Type B pancreatic cell (in vitro differentiated cells): ENCODE data around the gene TNNC1. TPM values are rescaled to one million over a fixed set of nuclear protein-coding genes. Genes with fewer than 3 reads are reported as not detected.

ENCODE experiments used
- DNase-seq: peaks from one replicate; pipeline ENCODE4 v3.0.0; 2021; ENCODE audit warnings: mixed read lengths; ENCODE audit not compliant: unreplicated experiment; ENCODE audit errors: extremely low spot score
- H3K27ac Mint-ChIP-seq: 2 replicates; pipeline ENCODE4 v1.8.0; 2021; ENCODE audit warnings: mild to moderate bottlenecking, mixed read lengths
- H3K27me3 Mint-ChIP-seq: 2 replicates; pipeline ENCODE4 v1.8.0; 2021; ENCODE audit warnings: mixed read lengths
- H3K36me3 Mint-ChIP-seq: 2 replicates; pipeline ENCODE4 v1.8.0; 2021; ENCODE audit warnings: mixed read lengths
- H3K4me1 Mint-ChIP-seq: one replicate; pipeline ENCODE4 v1.8.0; 2021; ENCODE audit warnings: mixed read lengths; ENCODE audit not compliant: unreplicated experiment
- H3K4me3 Mint-ChIP-seq: 2 replicates; pipeline ENCODE4 v1.8.0; 2021; ENCODE audit warnings: mild to moderate bottlenecking, mixed read lengths
- H3K9me3 Mint-ChIP-seq: 2 replicates; pipeline ENCODE4 v1.8.0; 2021; ENCODE audit warnings: mixed read lengths
- long read RNA-seq: library from polyadenylated mRNA; unstranded; transcript quantifications from one replicate; pipeline ENCODE4 v2.0.0, GENCODE V29; 2020
- total RNA-seq: library from RNA; stranded (reverse); gene quantifications from 2 replicates; pipeline ENCODE4 v1.2.1, GENCODE V29; 2021; ENCODE audit warnings: low replicate concordance
- TF ChIP-seq, protein P1 (sequence below): fragments of 200-600 bp; sonication (generic); conservative IDR thresholded peaks from 2 replicates; pipeline ENCODE4 v1.5.0; 2021; ENCODE audit warnings: antibody characterized with exemption, mild to moderate bottlenecking

TNNC1 gene
- 6.6 and 16.6 TPM in 2 replicates for total RNA-seq
- long read RNA-seq, transcript TNNC1-201 (6 exons, 714 nt) = major isoform, 10 of 10 reads
- long read RNA-seq, partial matches to known transcripts = 0 of 10 reads
- long read RNA-seq, other reads (novel, unspliced or antisense) = 0 of 10 reads

DNA sequence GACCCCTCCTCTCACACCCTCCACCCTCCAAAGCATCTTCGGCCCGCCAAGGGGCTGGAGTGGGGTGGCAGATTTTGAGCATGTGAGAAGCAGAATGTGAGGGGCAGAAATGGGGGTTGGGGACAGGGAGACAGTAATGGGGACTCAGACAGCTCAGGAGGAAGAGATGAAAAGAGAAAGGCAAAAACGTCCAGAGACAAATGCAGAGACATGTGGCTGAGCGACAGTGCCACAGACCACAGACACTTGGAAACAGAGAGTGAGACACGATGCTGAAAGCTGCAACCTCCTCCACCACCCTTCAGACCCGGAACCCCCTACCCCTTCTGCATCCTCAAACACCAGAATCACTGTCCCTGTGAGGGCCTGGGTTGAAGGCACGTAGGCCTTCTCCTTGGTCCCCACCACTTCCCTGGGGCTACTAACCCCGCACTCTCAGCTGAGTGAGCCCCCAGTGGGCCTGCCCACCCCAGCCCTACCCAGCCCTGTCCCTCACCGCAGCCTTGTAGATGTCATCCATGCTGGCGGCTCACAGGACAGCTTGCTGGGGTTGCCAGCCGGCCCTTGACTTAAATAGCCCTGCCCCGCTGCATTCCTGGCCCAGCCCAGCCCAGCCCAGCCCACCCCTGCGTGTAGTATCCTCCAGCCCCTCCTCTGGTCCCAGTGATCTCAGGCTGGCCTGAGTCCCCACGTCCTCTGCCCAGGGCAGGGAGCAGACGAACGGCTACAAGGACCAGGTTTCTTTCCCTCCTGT is at the start of gene TNNC1:
Gene TNNC1, minus strand, starts transcription at position 546 of the 754 bp plus-strand sequence. Its CDS starts 26 bp downstream, at position 520.
- no peak for DNase-seq
- Mint-ChIP-seq H3K36me3 (peaks cover 6% of the 10 kb centered on the region), H3K4me3 (peak within 1 kb of the TSS; percentile 94), H3K9me3 (no peaks in the 10 kb centered on the region), H3K27me3 (no peaks in the 10 kb centered on the region), H3K4me1 (peaks cover 30% of the 10 kb centered on the region), H3K27ac (peak within 1 kb of the TSS; percentile 92)
- TF ChIP-seq, protein P1, sequence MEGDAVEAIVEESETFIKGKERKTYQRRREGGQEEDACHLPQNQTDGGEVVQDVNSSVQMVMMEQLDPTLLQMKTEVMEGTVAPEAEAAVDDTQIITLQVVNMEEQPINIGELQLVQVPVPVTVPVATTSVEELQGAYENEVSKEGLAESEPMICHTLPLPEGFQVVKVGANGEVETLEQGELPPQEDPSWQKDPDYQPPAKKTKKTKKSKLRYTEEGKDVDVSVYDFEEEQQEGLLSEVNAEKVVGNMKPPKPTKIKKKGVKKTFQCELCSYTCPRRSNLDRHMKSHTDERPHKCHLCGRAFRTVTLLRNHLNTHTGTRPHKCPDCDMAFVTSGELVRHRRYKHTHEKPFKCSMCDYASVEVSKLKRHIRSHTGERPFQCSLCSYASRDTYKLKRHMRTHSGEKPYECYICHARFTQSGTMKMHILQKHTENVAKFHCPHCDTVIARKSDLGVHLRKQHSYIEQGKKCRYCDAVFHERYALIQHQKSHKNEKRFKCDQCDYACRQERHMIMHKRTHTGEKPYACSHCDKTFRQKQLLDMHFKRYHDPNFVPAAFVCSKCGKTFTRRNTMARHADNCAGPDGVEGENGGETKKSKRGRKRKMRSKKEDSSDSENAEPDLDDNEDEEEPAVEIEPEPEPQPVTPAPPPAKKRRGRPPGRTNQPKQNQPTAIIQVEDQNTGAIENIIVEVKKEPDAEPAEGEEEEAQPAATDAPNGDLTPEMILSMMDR = no peak

DNA sequence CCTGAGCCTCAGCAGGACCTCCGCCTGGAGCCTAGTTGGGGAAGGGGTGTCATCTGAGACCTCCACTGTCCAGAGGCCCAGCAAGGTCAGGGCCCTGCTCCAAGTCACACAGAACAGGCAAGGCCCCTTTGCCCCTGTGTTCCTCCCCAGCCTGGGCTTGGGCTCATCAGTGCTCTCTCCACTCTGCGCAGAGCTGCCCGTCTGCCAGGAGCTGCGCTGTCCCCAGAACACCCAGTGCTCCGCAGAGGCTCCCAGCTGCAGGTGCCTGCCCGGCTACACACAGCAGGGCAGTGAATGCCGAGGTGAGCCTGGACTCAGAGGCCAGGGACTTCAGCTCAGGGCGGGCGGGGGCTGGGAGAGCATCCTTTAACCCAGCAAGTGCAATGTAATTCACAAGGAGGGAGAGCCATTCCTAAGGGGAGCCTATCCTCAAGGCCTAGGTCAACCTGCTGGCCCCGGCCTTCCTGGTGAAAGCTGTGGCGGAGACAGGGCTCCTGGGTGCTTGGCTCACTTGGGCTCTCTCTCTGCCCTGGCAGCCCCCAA is 49.0 kb upstream of the TNNC1 start:
- no peak overlapping the region for H3K27ac Mint-ChIP-seq
- H3K36me3 Mint-ChIP-seq = no peaks in the 10 kb centered on the region
- TF ChIP-seq, protein P1 = no peak
- H3K27me3 Mint-ChIP-seq = no peaks in the 10 kb centered on the region
- DNase-seq = no peak
- H3K4me3 Mint-ChIP-seq = no peak overlapping the region
- H3K4me1 Mint-ChIP-seq = no peaks in the 10 kb centered on the region
- H3K9me3 Mint-ChIP-seq = no peaks in the 10 kb centered on the region

DNA sequence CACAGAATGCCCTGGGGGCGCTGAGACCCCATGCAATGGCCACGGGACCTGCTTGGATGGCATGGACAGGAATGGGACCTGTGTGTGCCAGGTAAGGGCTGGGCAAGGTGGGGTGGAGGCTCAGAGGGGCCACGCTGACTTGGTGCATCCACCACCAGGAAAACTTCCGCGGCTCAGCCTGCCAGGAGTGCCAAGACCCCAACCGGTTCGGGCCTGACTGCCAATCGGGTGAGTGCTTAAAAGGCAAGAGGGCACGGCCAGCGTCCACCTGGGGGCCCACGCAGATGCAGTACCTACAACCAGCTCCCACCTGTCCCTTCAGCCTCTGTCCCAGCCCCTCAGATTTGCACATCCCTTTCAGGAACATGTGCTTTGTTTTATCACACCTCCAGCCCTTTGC is 48.2 kb upstream of the TNNC1 start:
- TF ChIP-seq, protein P1 = no peak
- H3K27me3 Mint-ChIP-seq = no peaks in the 10 kb centered on the region

DNA sequence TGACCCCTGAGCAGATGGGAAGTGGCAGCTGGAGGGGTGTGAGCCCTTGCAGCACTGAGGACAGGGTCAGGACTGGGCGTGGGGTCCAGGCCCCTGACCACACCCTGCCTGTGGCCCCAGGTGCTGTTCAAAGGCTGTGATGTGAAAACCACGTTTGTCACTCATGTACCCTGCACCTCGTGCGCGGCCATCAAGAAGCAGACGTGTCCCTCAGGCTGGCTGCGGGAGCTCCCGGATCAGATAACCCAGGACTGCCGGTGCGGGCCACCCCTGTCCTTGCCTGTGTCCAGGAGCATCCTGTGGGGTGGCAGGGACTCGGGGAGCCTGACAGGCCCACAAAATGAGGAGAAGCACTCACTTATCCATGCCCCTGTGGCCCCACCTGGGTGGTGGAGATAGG is 47.2 kb upstream of the TNNC1 start:
- H3K27ac Mint-ChIP-seq = no peak overlapping the region
- H3K36me3 Mint-ChIP-seq = no peaks in the 10 kb centered on the region
- H3K4me3 Mint-ChIP-seq = no peak overlapping the region
- H3K27me3 Mint-ChIP-seq = no peaks in the 10 kb centered on the region
- no peak for DNase-seq
- TF ChIP-seq, protein P1 = no peak
- H3K4me1 Mint-ChIP-seq = no peaks in the 10 kb centered on the region
- no peaks in the 10 kb centered on the region for H3K9me3 Mint-ChIP-seq

More for the DNA sequence above, 48.2 kb upstream of the TNNC1 start:
- H3K27ac Mint-ChIP-seq = no peak overlapping the region
- H3K9me3 Mint-ChIP-seq = no peaks in the 10 kb centered on the region
- no peaks in the 10 kb centered on the region for H3K36me3 Mint-ChIP-seq
- DNase-seq = no peak
- H3K4me1 Mint-ChIP-seq = no peaks in the 10 kb centered on the region
- no peak overlapping the region for H3K4me3 Mint-ChIP-seq

DNA sequence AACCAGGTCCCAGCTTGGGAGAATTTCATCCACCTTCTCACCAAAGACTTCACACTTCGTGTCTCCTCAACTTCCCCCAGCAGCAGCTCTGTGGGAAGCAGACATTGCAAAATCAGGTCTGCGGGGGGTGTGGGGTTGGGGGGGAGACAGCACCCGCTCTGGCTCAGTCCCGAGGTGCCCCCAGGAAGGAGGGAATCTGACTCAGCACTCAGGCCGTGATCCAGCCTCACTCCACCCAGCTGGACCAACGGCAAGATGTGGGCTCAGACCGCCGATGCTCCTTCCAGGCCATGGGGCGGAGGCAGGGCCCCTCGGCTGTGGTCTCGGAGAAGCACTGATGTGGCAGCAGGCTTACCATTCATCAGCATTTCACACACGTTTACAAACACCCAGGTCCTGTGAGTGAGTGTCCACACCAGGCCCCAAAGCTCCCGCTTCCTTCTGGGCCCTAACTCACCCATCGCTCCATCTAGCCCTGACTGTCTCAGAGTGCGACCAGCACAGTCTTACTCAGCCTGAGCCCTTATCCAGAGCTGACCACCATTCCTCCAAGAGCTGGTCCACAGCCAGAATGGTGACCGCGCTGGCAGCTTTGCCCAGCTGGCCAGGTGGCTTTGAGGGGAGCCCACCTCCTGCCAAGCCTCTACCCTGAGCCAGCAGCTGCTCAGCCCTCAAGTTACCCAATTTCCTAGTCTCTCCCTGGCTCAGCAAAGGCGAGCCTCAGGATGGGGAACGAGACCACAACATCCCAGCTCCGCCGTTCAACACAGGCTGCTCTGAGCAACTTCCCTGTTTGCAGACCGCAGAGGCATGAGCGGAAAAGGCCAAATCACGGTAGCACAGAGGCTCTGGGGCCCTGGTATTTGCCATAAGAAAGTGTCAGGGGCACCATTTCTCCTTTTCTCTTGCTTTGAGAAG is 44.6 kb upstream of the TNNC1 start:
- Mint-ChIP-seq H3K27me3 (no peaks in the 10 kb centered on the region), H3K36me3 (no peaks in the 10 kb centered on the region), H3K9me3 (no peaks in the 10 kb centered on the region), H3K4me1 (peaks cover 4% of the 10 kb centered on the region), H3K4me3 (no peak overlapping the region), H3K27ac (no peak overlapping the region)
- DNase-seq = no peak
- TF ChIP-seq, protein P1 = no peak
